ENCODE data around the gene GRIN3B. TPM values are rescaled to one million over a fixed set of nuclear protein-coding genes. Genes with fewer than 3 reads are reported as not detected.
"Not testable (repeated sequence)": the region's sequence is repeated elsewhere in the genome, so short reads cannot be mapped to it uniquely, and the experiment has no call there.

Gene GRIN3B
- polyA plus RNA-seq, 2 donors: 0.01 to 0.04 TPM

- not testable (repeated sequence) for H3K27me3 ChIP-seq (ENCODE audit: control insufficient read depth in 1 of 2, insufficient read depth in 2 of 2, low read length in 2 of 2); H3K36me3 ChIP-seq (ENCODE audit: control insufficient read depth in 2 of 2, insufficient read depth in 2 of 2, low read length in 1 of 2); H3K4me3 ChIP-seq (ENCODE audit: low read depth in 1 of 2, low read length in 2 of 2); H3K4me1 ChIP-seq (ENCODE audit: control insufficient read depth in 2 of 2, insufficient read depth in 2 of 2, low read length in 1 of 2); H3K27ac ChIP-seq (ENCODE audit: low read depth in 2 of 2, low read length in 1 of 2); H3K9me3 ChIP-seq (ENCODE audit: control insufficient read depth in 2 of 2, insufficient read depth in 1 of 2, low read depth in 1 of 2, low read length in 1 of 2)
- 92 to 93% methylated on average over 9 of the region's 9 CpGs for WGBS, 2 donors
Observed at GRCh38 chr19:957578-957977, 42.6 kb upstream of the GRIN3B start.

GRCh38 chr19:958967-959855 is 41.0 kb upstream of the GRIN3B start:
- no peaks in the 10 kb centered on the region for H3K27me3 ChIP-seq (ENCODE audit: control insufficient read depth in 1 of 2, insufficient read depth in 2 of 2, low read length in 2 of 2)
- H3K4me1 ChIP-seq (ENCODE audit: control insufficient read depth in 2 of 2, insufficient read depth in 2 of 2, low read length in 1 of 2): no peaks in the 10 kb centered on the region
- peaks cover 0 to 9% of the 10 kb centered on the region in 2 donors for H3K36me3 ChIP-seq (ENCODE audit: control insufficient read depth in 2 of 2, insufficient read depth in 2 of 2, low read length in 1 of 2)
- no peak overlapping the region for H3K27ac ChIP-seq (ENCODE audit: low read depth in 2 of 2, low read length in 1 of 2)
- no peaks in the 10 kb centered on the region for H3K9me3 ChIP-seq (ENCODE audit: control insufficient read depth in 2 of 2, insufficient read depth in 1 of 2, low read depth in 1 of 2, low read length in 1 of 2)
- no peak overlapping the region for H3K4me3 ChIP-seq (ENCODE audit: low read depth in 1 of 2, low read length in 2 of 2)
- WGBS, 2 donors: 79 to 81% methylated on average over 36 of the region's 36 CpGs

DNA sequence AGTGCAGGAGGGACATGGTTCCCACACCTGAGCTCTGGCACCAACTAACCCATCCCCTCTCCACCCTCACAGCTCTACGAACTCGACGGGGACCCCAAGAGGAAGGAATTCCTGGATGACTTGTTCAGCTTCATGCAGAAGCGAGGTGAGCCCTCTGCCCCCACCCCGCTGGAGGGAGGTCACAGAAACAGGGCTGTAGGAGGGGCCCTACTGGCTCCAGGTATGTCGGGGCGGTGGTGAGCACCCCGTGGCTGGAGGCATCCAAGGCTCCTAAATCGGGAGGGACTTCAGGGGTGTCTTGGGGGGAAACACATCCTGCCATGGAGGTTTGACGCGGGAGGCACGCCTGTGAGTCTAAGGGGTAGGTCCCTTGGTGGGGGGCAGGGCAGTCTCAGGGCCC is 40.2 kb upstream of the GRIN3B start:
- H3K36me3 ChIP-seq (ENCODE audit: control insufficient read depth in 2 of 2, insufficient read depth in 2 of 2, low read length in 1 of 2): peaks cover 0 to 12% of the 10 kb centered on the region in 2 donors
- H3K4me1 ChIP-seq (ENCODE audit: control insufficient read depth in 2 of 2, insufficient read depth in 2 of 2, low read length in 1 of 2): no peaks in the 10 kb centered on the region
- no peak overlapping the region for H3K4me3 ChIP-seq (ENCODE audit: low read depth in 1 of 2, low read length in 2 of 2)
- no peaks in the 10 kb centered on the region for H3K27me3 ChIP-seq (ENCODE audit: control insufficient read depth in 1 of 2, insufficient read depth in 2 of 2, low read length in 2 of 2)
- WGBS, 2 donors: 68 to 69% methylated on average over 12 of the region's 12 CpGs
- no peaks in the 10 kb centered on the region for H3K9me3 ChIP-seq (ENCODE audit: control insufficient read depth in 2 of 2, insufficient read depth in 1 of 2, low read depth in 1 of 2, low read length in 1 of 2)
- no peak overlapping the region for H3K27ac ChIP-seq (ENCODE audit: low read depth in 2 of 2, low read length in 1 of 2)

DNA sequence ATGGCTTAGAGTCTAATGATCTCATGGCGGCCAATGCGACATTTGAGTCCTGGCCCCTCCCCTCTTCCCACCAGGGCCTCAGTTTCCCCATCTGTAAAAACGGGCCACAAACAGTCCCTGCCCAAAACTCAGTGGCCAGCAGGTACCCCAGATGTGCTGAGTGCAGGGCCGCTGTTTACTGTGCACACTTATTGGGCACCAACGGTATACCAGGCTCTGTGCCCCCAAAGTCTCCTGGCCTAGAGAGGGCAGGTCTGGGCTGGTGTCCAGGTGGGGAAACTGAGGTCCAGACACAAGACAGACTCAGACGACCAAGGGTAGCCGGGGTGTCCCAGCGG is 39.6 kb upstream of the GRIN3B start:
- Histone ChIP-seq H3K36me3 (ENCODE audit: control insufficient read depth in 2 of 2, insufficient read depth in 2 of 2, low read length in 1 of 2) (peaks cover 0 to 14% of the 10 kb centered on the region in 2 donors), H3K9me3 (ENCODE audit: control insufficient read depth in 2 of 2, insufficient read depth in 1 of 2, low read depth in 1 of 2, low read length in 1 of 2) (no peaks in the 10 kb centered on the region), H3K4me1 (ENCODE audit: control insufficient read depth in 2 of 2, insufficient read depth in 2 of 2, low read length in 1 of 2) (no peaks in the 10 kb centered on the region), H3K27me3 (ENCODE audit: control insufficient read depth in 1 of 2, insufficient read depth in 2 of 2, low read length in 2 of 2) (no peaks in the 10 kb centered on the region), H3K27ac (ENCODE audit: low read depth in 2 of 2, low read length in 1 of 2) (no peak overlapping the region), H3K4me3 (ENCODE audit: low read depth in 1 of 2, low read length in 2 of 2) (no peak overlapping the region)
- 79 to 81% methylated on average over 8 of the region's 8 CpGs for WGBS, 2 donors

DNA sequence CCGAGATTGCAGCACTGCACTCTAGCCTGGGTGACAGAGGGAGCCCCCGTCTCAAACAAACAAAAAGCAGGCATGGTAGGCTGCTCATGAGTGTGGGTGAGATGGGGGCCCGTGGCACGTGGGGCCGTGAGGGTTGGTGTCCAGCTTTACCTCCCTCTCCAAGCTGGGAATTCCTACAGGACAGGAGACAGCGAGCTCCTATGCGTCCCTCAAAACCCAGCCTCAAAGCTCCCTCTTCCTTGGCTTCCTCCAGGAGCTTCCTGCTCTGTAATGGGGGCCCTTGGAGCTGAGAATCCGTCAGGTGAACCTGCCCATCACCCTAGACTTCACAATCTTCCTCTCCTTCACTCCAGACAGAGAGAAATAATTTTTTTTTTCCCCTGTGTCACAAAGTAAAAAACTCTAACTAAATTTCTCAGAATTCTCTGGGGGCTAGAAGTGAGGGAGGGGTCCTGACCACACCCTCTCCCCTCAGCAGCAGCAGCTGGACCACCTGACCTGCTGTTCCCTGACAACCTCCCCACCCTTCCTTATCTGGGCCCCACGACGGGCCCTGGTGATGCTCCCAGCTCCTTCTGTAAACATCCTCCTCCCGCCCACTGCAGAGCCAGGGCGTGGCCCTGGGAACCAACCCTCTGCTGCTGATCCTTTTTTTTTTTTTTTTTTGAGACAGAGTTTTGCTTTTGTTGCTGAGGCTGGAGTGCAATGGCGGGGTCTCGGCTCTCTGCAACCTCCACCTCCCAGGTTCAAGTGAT is 38.2 kb upstream of the GRIN3B start:
- no peaks in the 10 kb centered on the region for H3K4me1 ChIP-seq (ENCODE audit: control insufficient read depth in 2 of 2, insufficient read depth in 2 of 2, low read length in 1 of 2)
- no peak overlapping the region for H3K27ac ChIP-seq (ENCODE audit: low read depth in 2 of 2, low read length in 1 of 2)
- H3K27me3 ChIP-seq (ENCODE audit: control insufficient read depth in 1 of 2, insufficient read depth in 2 of 2, low read length in 2 of 2): no peaks in the 10 kb centered on the region
- H3K36me3 ChIP-seq (ENCODE audit: control insufficient read depth in 2 of 2, insufficient read depth in 2 of 2, low read length in 1 of 2): peaks cover 0 to 19% of the 10 kb centered on the region in 2 donors
- 67 to 68% methylated on average over 14 of the region's 14 CpGs for WGBS, 2 donors
- peaks cover 0 to 4% of the 10 kb centered on the region in 2 donors for H3K9me3 ChIP-seq (ENCODE audit: control insufficient read depth in 2 of 2, insufficient read depth in 1 of 2, low read depth in 1 of 2, low read length in 1 of 2)
- H3K4me3 ChIP-seq (ENCODE audit: low read depth in 1 of 2, low read length in 2 of 2): no peak overlapping the region

DNA sequence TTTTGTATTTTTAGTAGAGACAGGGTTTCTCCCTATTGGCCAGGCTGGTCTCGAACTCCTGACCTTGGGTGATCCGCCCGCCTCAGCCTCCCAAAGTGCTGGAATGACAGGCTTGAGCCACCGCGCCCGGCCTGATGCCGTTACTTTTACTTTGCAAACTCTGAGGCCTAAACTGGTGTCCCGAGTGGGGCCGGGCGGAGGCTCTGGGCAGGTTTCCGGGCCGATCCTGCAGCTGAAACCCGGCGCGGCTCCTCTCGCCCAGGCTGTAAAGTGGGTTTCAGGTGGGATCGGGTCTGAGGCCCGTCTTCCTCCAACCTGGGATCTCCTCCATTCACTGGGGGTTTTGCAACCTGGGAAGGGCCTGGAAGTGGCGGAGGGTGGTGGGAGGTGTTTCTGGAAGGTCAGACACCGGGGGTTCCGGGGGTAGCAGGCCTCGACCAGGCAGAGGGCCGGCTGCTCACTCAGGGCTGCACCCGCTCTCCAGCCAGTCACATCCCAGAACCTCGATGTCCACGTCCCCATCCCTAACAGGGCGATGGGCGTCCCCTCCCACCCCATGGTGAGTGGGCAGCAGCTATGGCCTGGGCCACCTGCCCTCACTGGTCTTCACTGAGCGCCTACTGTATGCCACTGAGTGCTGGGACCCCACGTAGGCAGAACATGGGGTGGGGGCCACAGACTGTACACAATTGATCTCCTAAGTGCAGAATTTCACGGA is 37.4 kb upstream of the GRIN3B start:
- 86 to 89% methylated on average over 29 to 31 of the region's 31 CpGs for WGBS, 2 donors
- Histone ChIP-seq H3K4me3 (ENCODE audit: low read depth in 1 of 2, low read length in 2 of 2) (no peak overlapping the region), H3K36me3 (ENCODE audit: control insufficient read depth in 2 of 2, insufficient read depth in 2 of 2, low read length in 1 of 2) (peaks cover 0 to 21% of the 10 kb centered on the region in 2 donors), H3K27ac (ENCODE audit: low read depth in 2 of 2, low read length in 1 of 2) (no peak overlapping the region), H3K9me3 (ENCODE audit: control insufficient read depth in 2 of 2, insufficient read depth in 1 of 2, low read depth in 1 of 2, low read length in 1 of 2) (peaks cover 0 to 4% of the 10 kb centered on the region in 2 donors), H3K4me1 (ENCODE audit: control insufficient read depth in 2 of 2, insufficient read depth in 2 of 2, low read length in 1 of 2) (no peaks in the 10 kb centered on the region), H3K27me3 (ENCODE audit: control insufficient read depth in 1 of 2, insufficient read depth in 2 of 2, low read length in 2 of 2) (no peaks in the 10 kb centered on the region)

DNA sequence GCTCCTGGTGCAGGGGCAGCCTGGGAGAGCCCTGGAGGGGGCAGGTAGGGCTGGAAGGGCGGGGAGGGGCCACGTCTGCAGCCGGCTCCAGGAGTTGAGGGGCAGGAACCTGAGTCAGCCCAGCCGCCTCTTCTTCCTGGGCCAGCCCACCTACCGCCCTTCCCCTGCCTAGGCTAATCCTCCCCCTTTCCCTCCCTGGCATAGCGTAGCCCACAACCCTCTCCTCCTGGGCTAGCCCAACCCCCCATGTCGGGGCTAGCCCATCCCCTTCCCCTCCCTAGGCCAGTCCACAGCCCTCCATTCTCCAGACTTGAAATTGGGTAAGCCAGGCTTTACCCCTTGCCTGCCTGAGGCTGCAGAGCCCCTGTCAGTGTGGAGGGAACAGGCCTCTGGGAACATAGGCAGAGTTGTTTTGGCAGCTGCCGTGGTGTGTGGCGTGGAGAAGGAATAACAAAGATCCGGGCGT is 36.7 kb upstream of the GRIN3B start:
- no peaks in the 10 kb centered on the region for H3K4me1 ChIP-seq (ENCODE audit: control insufficient read depth in 2 of 2, insufficient read depth in 2 of 2, low read length in 1 of 2)
- WGBS, 2 donors: 83 to 84% methylated on average over 10 to 11 of the region's 11 CpGs
- H3K4me3 ChIP-seq (ENCODE audit: low read depth in 1 of 2, low read length in 2 of 2): no peak overlapping the region
- no peak overlapping the region for H3K27ac ChIP-seq (ENCODE audit: low read depth in 2 of 2, low read length in 1 of 2)
- peaks cover 0 to 4% of the 10 kb centered on the region in 2 donors for H3K9me3 ChIP-seq (ENCODE audit: control insufficient read depth in 2 of 2, insufficient read depth in 1 of 2, low read depth in 1 of 2, low read length in 1 of 2)
- H3K36me3 ChIP-seq (ENCODE audit: control insufficient read depth in 2 of 2, insufficient read depth in 2 of 2, low read length in 1 of 2): peaks cover 0 to 24% of the 10 kb centered on the region in 2 donors
- H3K27me3 ChIP-seq (ENCODE audit: control insufficient read depth in 1 of 2, insufficient read depth in 2 of 2, low read length in 2 of 2): no peaks in the 10 kb centered on the region

DNA sequence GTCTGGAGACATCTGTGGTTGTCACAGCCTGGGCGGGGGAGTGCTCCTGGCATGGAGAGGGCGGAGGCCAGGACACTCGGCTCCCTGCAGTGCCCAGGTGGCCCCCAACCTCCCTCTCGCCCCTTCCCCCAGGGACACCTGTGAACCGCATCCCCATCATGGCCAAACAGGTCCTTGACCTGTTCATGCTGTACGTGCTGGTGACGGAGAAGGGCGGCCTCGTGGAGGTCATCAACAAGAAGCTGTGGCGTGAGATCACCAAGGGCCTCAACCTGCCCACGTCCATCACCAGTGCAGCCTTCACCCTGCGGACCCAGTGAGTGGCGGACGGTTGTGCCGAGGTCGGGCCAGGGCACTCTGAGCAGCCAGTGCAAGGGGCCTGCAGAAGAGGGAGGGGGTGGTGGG is 36.1 kb upstream of the GRIN3B start:
- no peaks in the 10 kb centered on the region for H3K4me1 ChIP-seq (ENCODE audit: control insufficient read depth in 2 of 2, insufficient read depth in 2 of 2, low read length in 1 of 2)
- H3K36me3 ChIP-seq (ENCODE audit: control insufficient read depth in 2 of 2, insufficient read depth in 2 of 2, low read length in 1 of 2): peaks cover 0 to 25% of the 10 kb centered on the region in 2 donors
- no peak overlapping the region for H3K27ac ChIP-seq (ENCODE audit: low read depth in 2 of 2, low read length in 1 of 2)
- 96 to 98% methylated on average over 16 of the region's 16 CpGs for WGBS, 2 donors
- H3K27me3 ChIP-seq (ENCODE audit: control insufficient read depth in 1 of 2, insufficient read depth in 2 of 2, low read length in 2 of 2): no peaks in the 10 kb centered on the region
- peaks cover 0 to 4% of the 10 kb centered on the region in 2 donors for H3K9me3 ChIP-seq (ENCODE audit: control insufficient read depth in 2 of 2, insufficient read depth in 1 of 2, low read depth in 1 of 2, low read length in 1 of 2)
- H3K4me3 ChIP-seq (ENCODE audit: low read depth in 1 of 2, low read length in 2 of 2): no peak overlapping the region
